SK-N-SH (cell line): ENCODE data around the gene MRPL40. TPM values are rescaled to one million over a fixed set of nuclear protein-coding genes. Genes with fewer than 3 reads are reported as not detected.

ENCODE experiments used
- CTCF ChIA-PET: fragments of 300-600, 350-600 bp; formaldehyde crosslinking; extraction: SDS; loops from one replicate; lab custom pipeline; 2021; lab: Yijun Ruan, JAX
- POLR2A ChIA-PET: fragments of 350-600 bp; sonication (Branson Sonifier 250); formaldehyde crosslinking; extraction: SDS; loops from one replicate; lab custom pipeline; 2020; ENCODE audit warnings: antibody characterized with exemption, inconsistent platforms; lab: Yijun Ruan, JAX
- DNase-seq: peaks from one replicate; pipeline ENCODE4 v3.0.0; 2012
- H2AFZ ChIP-seq: fragments of 200-600 bp; sonication (generic); 2 replicates; pipeline ENCODE4 v1.8.1; 2016; ENCODE audit warnings: antibody characterized with exemption, mild to moderate bottlenecking, low read depth
- H3F3A ChIP-seq: fragments of 200-600 bp; sonication (generic); replicated peaks from 2 replicates; pipeline ENCODE3; 2016; ENCODE audit warnings: antibody characterized with exemption, mild to moderate bottlenecking; ENCODE audit not compliant: insufficient read depth
- H3K27ac ChIP-seq, 2 experiments: fragments of 200-500 bp in 1 of 2; fragments of 200-600 bp in 1 of 2; sonication (Bioruptor generic) in 1 of 2; sonication (generic), shearing (Covaris generic) in 1 of 2; 2 replicates each; pipeline versions ENCODE4 v1.5.1 to v1.6.1; 2014 to 2016; ENCODE audit warnings: low read depth in 2 of 2, inconsistent platforms in 1 of 2, low read length in 1 of 2, mild to moderate bottlenecking in 1 of 2, mixed read lengths in 1 of 2
- H3K27me3 ChIP-seq: fragments of 200-600 bp; sonication (generic), shearing (Covaris generic); 2 replicates; pipeline ENCODE4 v1.6.1; 2016; ENCODE audit warnings: mixed run types; ENCODE audit not compliant: insufficient read depth
- H3K36me3 ChIP-seq, 2 experiments: fragments of 200-500 bp in 1 of 2; fragments of 200-600 bp in 1 of 2; sonication (Bioruptor generic) in 1 of 2; sonication (generic) in 1 of 2; replicated peaks in 1 of 2; 2 replicates each; pipeline versions ENCODE3 to v1.5.1; 2014 to 2016; ENCODE audit warnings: low read length in 1 of 2, mild to moderate bottlenecking in 1 of 2; ENCODE audit not compliant: insufficient read depth in 2 of 2, control insufficient read depth in 1 of 2
- H3K4me1 ChIP-seq, 2 experiments: fragments of 200-500 bp in 1 of 2; fragments of 200-600 bp in 1 of 2; sonication (Bioruptor generic) in 1 of 2; sonication (generic), shearing (Covaris generic) in 1 of 2; 2 replicates each; pipeline versions ENCODE4 v1.5.1 to v1.6.1; 2014 to 2016; ENCODE audit warnings: low read depth in 1 of 2, low read length in 1 of 2, mixed run types in 1 of 2; ENCODE audit not compliant: insufficient read depth in 2 of 2, control insufficient read depth in 1 of 2
- H3K4me2 ChIP-seq: fragments of 200-600 bp; sonication (generic), shearing (Covaris generic); 2 replicates; pipeline ENCODE4 v1.6.1; 2017; ENCODE audit warnings: mixed run types
- H3K4me3 ChIP-seq, 2 experiments: fragments of 200-500 bp in 1 of 2; fragments of 200-600 bp in 1 of 2; sonication (Bioruptor generic) in 1 of 2; sonication (generic), shearing (Covaris generic) in 1 of 2; 2 replicates each; pipeline versions ENCODE4 v1.5.1 to v1.8.1; 2014 to 2016; ENCODE audit warnings: low read depth in 2 of 2, inconsistent platforms in 1 of 2, low read length in 1 of 2, mild to moderate bottlenecking in 1 of 2, mixed read lengths in 1 of 2, moderate library complexity in 1 of 2
- H3K79me2 ChIP-seq: fragments of 200-600 bp; sonication (generic); 2 replicates; pipeline ENCODE4 v1.8.1; 2017; ENCODE audit warnings: mild to moderate bottlenecking; ENCODE audit not compliant: insufficient read depth
- H3K9ac ChIP-seq: fragments of 200-600 bp; sonication (generic); 2 replicates; pipeline ENCODE4 v1.6.1; 2017; ENCODE audit warnings: mixed run types
- H3K9me2 ChIP-seq: fragments of 200-600 bp; sonication (generic); 2 replicates; pipeline ENCODE4 v1.6.1; 2017; ENCODE audit warnings: mixed run types
- H3K9me3 ChIP-seq: fragments of 200-600 bp; sonication (generic); 2 replicates; pipeline ENCODE4 v1.6.1; 2017; ENCODE audit warnings: mixed run types, mild to moderate bottlenecking, moderate library complexity
- H4K20me1 ChIP-seq: fragments of 200-600 bp; sonication (generic); 2 replicates; pipeline ENCODE4 v1.6.1; 2017; ENCODE audit warnings: mild to moderate bottlenecking, mixed run types; ENCODE audit not compliant: insufficient read depth
- EP300 ChIP-seq, 2 experiments: IDR thresholded peaks; 2 replicates each; pipeline versions ENCODE4 v1.4.0 to v1.6.1; 2012; ENCODE audit warnings: borderline replicate concordance in 1 of 2, low read depth in 1 of 2, low read length in 1 of 2
- FOXJ3 ChIP-seq: sonication (generic); formaldehyde crosslinking; IDR thresholded peaks from 2 replicates; pipeline ENCODE4 v1.5.1; 2020; ENCODE audit warnings: mild to moderate bottlenecking, missing genetic modification reagents
- GATA2 ChIP-seq: sonication (generic); formaldehyde crosslinking; IDR thresholded peaks from 2 replicates; pipeline ENCODE4 v1.5.0; 2020; ENCODE audit warnings: mild to moderate bottlenecking, missing genetic modification reagents
- IRF3 ChIP-seq: fragments of 150-350 bp; IDR thresholded peaks from 2 replicates; pipeline ENCODE4 v1.6.1; 2016; ENCODE audit warnings: mild to moderate bottlenecking, low read depth, low read length
- RAD21 ChIP-seq: IDR thresholded peaks from 2 replicates; pipeline ENCODE4 v1.6.1; 2012; ENCODE audit warnings: mild to moderate bottlenecking, low read length
- RCOR1 ChIP-seq: fragments of 150-350 bp; IDR thresholded peaks from 2 replicates; pipeline ENCODE4 v1.6.1; 2017; ENCODE audit warnings: antibody characterized with exemption, low read length
- RFX5 ChIP-seq: IDR thresholded peaks from 2 replicates; pipeline ENCODE4 v1.6.1; 2012; ENCODE audit warnings: mild to moderate bottlenecking, improper control_type of control experiment, low read length
- TCF12 ChIP-seq: IDR thresholded peaks from 2 replicates; pipeline ENCODE4 v1.4.0; 2012
- YY1 ChIP-seq: IDR thresholded peaks from 2 replicates; pipeline ENCODE4 v1.4.0; 2012; ENCODE audit warnings: low read depth, mild to moderate bottlenecking
- WGBS: methylation state at CpG from one replicate; pipeline ENCODE4 v1.1.6; 2017; ENCODE audit warnings: low lambda C conversion rate; 5-methylcytosine and 5-hydroxymethylcytosine counted together
- polyA plus RNA-seq, 3 experiments: library from polyadenylated mRNA; depleted of rRNA; stranded (reverse); fragments of >200 nt; gene quantifications; 2 replicates each; pipeline ENCODE4 v1.2.3, GENCODE V29; 2012
- TF ChIP-seq, protein P1 (sequence below): IDR thresholded peaks from 2 replicates; pipeline ENCODE4 v1.4.0; 2012; ENCODE audit warnings: low read depth, borderline replicate concordance
- TF ChIP-seq, protein P2 (sequence below): IDR thresholded peaks from 2 replicates; pipeline ENCODE4; 2012
- TF ChIP-seq, protein P3 (sequence below): IDR thresholded peaks from 2 replicates; pipeline ENCODE4 v1.4.0; 2012; ENCODE audit warnings: low read depth, borderline replicate concordance

The MRPL40 gene
- polyA plus RNA-seq, 1 of the 3 experiments (the other 2 are of a cell fraction), result 34.9 TPM

- ChIA-PET CTCF (interaction anchor here (1.9 kb wide), 1 partner anchor 179 kb away, joined by 7 read pairs; no protein-coding TSS in a partner anchor), POLR2A (interaction anchor here (0.7 kb wide), 1 partner anchor 1423 kb away, joined by 3 read pairs; no protein-coding TSS in a partner anchor)
- no peaks in the 10 kb centered on the region for H4K20me1 ChIP-seq
- H3K4me2 ChIP-seq, result no peak overlapping the region
- H3K9me3 ChIP-seq, result no peaks in the 10 kb centered on the region
- H2AFZ ChIP-seq, result no peak overlapping the region
- no peak for DNase-seq
- H3K9me2 ChIP-seq, result no peaks in the 10 kb centered on the region
- H3K27me3 ChIP-seq, result no peaks in the 10 kb centered on the region
- no peak overlapping the region for H3K27ac ChIP-seq
- WGBS, result 84% methylated on average over 8 of the region's 8 CpGs
- peaks cover 20% of the 10 kb centered on the region for H3K79me2 ChIP-seq
- TF ChIP-seq RCOR1 (no peak), FOXJ3 (CRISPR knock-in tag) (no peak), EP300 (IDR thresholded peaks at IDR 0.05; ENCODE audit: borderline replicate concordance in 1 of 2, low read depth in 1 of 2, low read length in 1 of 2) (no peak), TCF12 (no peak), YY1 (no peak), RAD21 (no peak), GATA2 (CRISPR knock-in tag) (no peak), IRF3 (no peak), RFX5 (no peak)
- TF ChIP-seq, protein P1, sequence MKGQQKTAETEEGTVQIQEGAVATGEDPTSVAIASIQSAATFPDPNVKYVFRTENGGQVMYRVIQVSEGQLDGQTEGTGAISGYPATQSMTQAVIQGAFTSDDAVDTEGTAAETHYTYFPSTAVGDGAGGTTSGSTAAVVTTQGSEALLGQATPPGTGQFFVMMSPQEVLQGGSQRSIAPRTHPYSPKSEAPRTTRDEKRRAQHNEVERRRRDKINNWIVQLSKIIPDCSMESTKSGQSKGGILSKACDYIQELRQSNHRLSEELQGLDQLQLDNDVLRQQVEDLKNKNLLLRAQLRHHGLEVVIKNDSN, result no peak
- TF ChIP-seq, protein P2, sequence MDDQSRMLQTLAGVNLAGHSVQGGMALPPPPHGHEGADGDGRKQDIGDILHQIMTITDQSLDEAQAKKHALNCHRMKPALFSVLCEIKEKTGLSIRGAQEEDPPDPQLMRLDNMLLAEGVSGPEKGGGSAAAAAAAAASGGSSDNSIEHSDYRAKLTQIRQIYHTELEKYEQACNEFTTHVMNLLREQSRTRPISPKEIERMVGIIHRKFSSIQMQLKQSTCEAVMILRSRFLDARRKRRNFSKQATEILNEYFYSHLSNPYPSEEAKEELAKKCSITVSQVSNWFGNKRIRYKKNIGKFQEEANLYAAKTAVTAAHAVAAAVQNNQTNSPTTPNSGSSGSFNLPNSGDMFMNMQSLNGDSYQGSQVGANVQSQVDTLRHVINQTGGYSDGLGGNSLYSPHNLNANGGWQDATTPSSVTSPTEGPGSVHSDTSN, result no peak
- TF ChIP-seq, protein P3, sequence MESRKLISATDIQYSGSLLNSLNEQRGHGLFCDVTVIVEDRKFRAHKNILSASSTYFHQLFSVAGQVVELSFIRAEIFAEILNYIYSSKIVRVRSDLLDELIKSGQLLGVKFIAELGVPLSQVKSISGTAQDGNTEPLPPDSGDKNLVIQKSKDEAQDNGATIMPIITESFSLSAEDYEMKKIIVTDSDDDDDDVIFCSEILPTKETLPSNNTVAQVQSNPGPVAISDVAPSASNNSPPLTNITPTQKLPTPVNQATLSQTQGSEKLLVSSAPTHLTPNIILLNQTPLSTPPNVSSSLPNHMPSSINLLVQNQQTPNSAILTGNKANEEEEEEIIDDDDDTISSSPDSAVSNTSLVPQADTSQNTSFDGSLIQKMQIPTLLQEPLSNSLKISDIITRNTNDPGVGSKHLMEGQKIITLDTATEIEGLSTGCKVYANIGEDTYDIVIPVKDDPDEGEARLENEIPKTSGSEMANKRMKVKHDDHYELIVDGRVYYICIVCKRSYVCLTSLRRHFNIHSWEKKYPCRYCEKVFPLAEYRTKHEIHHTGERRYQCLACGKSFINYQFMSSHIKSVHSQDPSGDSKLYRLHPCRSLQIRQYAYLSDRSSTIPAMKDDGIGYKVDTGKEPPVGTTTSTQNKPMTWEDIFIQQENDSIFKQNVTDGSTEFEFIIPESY, result no peak
- H3K36me3 ChIP-seq, result peaks cover 28 to 58% of the 10 kb centered on the region in 2 experiments
- peaks cover 9% of the 10 kb centered on the region for H3F3A ChIP-seq
- peaks cover 0 to 19% of the 10 kb centered on the region in 2 experiments; a peak in 1 of 4 replicates for H3K4me1 ChIP-seq
- no peak overlapping the region for H3K9ac ChIP-seq
- no peak overlapping the region for H3K4me3 ChIP-seq
Observed at GRCh38 chr22:19450363-19451175, 18.2 kb downstream of the MRPL40 start.
